ENCODE measurements around the gene TULP1.

DNA sequence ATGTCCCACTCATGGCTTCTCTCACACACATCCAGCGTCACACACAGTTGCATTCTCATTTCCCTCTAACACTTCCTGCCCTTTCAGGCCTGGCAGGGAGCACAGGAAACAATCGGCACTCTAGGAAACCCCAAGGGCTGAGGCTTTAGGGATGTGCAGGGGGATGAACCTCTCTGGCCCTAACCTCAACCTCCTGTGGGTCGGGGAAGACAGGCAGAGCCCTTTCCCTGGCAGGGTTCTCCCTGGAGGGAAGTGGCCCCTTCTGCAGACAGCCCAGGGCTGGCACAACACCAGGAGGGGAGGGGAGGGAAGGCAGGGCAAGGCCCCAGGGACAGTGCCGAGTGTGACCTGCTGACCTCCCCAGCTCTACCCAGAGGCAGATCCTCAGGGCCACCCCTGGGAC, 18.5 kb downstream of the TULP1 start:
- TF ChIP-seq, protein P1, sequence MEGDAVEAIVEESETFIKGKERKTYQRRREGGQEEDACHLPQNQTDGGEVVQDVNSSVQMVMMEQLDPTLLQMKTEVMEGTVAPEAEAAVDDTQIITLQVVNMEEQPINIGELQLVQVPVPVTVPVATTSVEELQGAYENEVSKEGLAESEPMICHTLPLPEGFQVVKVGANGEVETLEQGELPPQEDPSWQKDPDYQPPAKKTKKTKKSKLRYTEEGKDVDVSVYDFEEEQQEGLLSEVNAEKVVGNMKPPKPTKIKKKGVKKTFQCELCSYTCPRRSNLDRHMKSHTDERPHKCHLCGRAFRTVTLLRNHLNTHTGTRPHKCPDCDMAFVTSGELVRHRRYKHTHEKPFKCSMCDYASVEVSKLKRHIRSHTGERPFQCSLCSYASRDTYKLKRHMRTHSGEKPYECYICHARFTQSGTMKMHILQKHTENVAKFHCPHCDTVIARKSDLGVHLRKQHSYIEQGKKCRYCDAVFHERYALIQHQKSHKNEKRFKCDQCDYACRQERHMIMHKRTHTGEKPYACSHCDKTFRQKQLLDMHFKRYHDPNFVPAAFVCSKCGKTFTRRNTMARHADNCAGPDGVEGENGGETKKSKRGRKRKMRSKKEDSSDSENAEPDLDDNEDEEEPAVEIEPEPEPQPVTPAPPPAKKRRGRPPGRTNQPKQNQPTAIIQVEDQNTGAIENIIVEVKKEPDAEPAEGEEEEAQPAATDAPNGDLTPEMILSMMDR (IDR thresholded peaks at IDR 0.05 in 8 of 11, conservative IDR thresholded peaks at IDR 0.05 in 3 of 11): no peak
- no peak for TF ChIP-seq POLR2A (IDR thresholded peaks at IDR 0.05)
- peak in 1 of 3 donors; percentile 42 for TF ChIP-seq POLR2AphosphoS5 (IDR thresholded peaks at IDR 0.05)
